DMS79 (cell line): ENCODE measurements around the gene CPEB1.

ENCODE experiments used
- DNase-seq: peaks from one replicate; lab custom pipeline; 2025; lab: John Stamatoyannopoulos, UW

The CPEB1 gene

DNA sequence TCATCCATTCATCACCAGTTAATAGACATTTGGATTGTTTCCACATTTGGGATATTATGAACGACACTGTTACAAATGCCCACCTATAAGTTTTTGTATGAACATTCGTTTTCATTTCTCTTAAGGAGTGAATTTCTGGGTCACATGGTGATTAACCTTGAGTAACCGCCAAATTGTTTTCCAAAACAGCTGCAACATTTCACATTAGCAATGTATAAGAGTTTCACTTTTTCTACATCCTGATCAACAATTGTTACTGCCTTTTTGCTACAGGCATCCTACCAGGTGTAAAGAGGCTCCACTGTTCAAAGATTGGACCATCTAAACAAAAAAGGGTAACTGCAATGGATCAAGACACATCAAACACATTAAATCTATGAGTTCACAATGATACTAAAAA lies 52.0 kb downstream of the CPEB1 start:
- no peak for DNase-seq

DNA sequence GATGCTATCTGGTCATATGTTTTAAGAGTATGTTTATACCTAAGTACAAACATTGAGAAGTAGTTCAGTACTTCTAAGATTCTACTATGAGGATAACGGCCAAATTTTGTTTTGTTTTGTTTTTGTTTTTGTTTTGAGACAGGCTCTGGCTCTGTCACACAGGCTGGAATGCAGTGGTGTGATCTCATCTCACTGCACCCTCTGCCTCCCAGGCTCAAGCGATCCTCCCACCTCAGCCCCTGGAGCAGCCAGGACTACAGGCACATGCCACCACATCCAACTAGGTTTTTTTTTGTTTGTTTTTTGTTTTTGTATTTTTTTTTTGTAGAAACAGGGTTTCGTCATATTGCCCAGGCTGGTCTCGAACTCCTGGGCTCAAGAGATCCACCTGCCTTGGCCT lies 59.4 kb downstream of the CPEB1 start:
- no peak for DNase-seq

DNA sequence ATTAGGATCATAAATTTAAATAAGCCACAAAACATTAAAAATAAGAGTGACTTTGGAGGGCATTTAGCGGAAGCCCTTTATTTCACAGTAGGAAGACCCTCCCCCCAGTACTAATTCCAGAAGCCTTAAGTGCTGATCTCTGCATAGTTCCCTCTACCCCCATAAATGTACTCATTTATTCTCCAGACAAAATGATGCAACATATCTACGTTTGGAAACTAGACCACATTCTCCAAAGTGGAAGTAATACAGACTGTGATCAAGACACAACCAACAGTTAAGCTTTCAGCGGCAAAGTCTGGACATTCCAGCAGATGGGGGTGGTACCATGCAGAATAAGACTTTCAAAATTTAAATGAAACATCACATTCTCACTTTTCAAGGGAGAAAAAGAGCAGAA lies 62.1 kb downstream of the CPEB1 start:
- DNase-seq, result no peak

DNA sequence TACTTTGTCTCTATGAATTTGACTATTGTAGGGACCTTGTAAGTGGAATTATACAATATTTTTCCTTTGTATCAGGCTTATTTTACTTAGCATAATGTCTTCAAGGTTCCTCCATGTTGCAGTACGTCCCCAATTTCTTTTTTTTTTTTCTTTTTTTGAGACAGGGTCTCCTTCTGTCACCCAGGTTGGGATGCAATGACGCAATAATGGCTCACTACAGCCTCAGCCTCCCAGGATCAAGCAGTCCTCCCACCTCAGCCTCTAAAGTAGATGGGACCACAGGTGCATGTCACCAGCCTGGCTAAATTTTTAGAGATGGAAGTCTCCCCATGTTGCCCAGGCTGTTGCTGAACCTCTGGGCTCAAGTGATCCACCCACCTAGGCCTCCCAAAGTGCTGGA lies 66.5 kb downstream of the CPEB1 start:
- DNase-seq, result no peak

DNA sequence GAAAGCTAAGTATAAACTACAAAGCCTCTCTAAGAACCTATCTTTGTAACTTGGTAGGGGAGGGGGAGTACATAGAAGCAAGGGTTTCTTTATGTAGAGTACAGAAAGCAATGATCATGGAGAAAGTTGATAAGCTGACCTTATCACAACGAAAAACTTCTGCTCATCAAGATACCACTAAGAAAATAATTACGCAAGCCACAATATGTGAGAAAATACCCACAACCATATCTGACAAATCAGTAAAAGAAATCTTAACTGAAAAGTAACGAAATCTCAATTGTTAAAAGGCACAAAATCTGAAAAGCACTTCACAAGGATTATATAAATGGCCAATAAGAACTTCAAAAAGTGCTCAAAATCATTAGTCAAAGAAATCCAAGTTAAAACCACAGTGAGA lies 71.8 kb downstream of the CPEB1 start:
- no peak for DNase-seq

DNA sequence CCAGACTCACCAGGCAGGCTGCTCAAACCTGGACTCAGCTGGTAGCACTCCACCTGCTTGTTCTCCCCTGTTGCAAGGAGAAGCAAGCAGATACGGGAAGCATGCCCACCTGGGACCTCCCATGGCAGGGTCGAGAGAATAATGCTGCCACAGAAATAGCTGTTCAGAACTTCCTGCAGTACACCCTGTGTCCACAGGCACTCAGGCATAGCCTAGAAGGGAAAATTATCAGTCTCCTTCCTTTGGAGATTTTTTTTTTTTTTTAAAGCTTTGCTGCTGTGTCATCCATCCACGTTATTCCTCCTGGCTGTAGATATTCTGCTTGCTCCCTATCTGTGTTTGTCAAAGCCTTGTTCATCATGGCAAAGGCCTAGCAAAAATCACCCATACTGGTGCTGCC lies 74.2 kb downstream of the CPEB1 start:
- DNase-seq, result no peak

DNA sequence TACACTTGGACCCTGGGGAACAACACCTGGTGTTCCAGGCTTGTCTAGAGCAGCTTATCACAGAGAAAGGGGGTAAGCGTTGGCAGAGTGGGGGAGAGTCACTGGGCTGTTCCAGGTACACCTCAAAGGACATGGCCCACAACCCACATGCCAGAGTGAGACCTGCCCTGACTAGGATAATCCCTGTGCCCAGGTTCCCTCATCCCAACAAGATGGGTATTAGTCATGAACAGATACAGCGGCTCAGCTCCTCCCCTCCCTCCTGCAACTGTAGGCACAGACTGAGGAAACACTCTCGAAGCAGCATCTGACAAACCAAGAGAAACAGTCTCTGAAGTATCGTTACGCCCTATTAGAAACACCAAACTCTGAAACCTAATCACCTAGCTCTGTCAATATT lies 74.9 kb downstream of the CPEB1 start:
- DNase-seq, result no peak

DNA sequence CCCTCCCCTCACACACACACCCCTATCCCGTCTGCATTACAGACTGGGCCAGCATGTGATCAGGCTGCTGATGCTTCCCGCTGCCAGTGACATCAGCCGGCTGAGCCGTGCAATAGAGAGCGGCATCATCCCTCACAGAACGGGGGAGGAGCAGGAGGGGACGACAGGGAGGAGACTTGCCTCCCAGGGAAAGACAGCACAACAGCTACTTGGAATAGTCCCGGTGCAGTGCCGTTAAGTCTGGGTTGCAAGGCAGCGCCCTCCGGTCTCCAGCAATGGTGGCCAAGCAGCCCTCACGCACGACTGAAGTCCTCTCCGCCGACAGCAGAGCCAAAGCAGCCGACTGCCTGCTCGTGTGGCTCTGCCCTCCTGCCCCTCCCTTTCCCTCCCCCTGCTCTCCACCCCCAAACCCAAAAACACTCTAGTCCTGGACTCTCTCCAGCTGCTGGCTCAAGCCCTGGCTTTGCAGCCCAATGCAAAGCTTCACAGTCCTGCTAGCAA lies 75.4 kb downstream of the CPEB1 start:
- DNase-seq, result peak; percentile 25

DNA sequence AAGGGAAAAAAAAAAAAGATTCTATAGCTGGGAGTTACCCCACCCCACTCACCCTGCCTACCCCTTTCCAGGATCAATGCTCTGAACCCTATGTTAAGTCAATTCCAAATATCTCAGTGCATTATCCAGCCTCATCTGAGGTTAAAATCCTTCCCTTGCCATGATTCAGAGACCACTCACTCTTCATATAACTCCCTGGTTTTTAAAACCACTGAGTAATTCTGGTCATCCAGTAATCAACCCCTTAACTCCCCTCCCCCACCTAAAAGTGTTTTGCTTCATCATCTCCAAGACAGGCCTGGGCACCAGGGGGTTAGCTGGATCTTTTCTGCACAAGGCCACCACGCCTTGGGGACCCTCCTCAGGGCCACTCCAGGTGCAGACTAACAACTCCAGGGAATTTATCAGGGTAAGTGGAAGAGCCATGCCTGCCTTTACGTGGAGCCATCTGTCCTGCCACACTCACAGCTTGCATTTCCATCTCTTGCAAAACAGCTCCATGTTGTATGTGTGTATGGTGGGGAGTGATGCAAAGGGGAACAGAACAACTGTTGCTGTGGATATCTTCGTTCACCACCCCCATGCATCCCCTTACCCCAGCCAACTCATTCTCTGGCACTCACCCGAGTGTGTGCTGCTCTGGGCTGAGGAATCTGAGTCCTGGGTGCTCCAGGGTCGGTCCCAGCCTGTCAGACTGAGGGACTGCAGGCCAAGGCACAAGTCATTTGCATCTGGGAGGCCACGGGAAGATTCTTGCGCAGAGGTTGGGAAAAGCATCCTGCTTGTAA lies 76.2 kb downstream of the CPEB1 start:
- DNase-seq, result no peak

DNA sequence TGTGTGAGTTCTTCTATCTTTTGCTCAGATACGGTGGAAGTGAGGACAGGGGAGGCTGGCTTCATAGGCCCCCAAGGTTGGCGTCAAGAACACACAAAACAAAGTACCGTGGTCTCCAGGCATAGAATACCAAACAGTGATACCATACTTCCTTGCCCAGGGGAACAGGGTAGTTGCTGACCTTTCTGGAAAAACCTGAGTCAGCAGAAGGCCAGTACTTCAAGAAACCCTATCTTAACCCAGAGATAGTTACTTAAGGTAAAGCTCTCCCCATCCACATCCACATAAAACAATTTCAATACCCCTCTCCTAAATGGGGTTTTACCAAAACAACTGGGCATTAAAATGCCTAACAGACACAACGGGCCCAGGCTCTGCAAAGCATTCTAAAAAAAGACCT lies 77.3 kb downstream of the CPEB1 start:
- no peak for DNase-seq

DNA sequence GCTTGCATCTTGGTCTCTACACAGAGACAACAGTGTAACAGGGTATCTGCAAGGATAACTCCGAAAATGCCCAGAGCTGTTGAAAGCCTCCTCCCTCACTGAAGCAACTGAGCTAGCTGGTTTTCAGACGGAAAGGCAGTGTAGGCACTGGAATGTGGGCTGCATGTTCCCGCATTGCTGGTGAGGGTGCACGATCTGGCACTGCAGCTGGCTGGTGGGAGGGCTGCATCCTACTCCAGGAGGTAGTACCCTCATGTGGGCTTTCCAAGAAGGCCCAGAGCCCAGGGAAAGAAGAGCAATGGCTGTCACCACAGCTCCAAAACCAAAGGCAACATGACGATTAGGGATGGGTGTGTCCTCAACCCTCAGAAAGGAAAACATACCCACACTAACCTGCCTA lies 78.2 kb downstream of the CPEB1 start:
- DNase-seq, result no peak

DNA sequence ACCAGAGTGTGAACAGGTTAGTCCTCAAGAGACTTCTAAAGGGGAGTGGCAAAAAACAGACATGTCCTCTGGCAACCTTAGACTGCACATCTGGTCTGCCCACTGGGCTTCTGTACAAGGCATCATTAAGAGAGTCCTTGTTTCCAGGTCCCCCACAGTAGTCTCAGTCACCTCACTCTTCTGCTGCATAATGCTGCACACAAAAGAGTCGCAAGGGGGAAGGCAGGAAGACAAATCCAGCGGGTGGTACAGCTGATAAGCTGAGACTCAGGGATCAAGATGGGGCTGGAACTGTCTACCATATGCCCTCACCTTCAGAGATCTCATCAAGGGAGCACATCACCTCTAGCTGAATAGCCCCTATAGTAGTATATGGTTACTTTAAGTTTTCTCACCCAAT lies 79.5 kb downstream of the CPEB1 start:
- no peak for DNase-seq

DNA sequence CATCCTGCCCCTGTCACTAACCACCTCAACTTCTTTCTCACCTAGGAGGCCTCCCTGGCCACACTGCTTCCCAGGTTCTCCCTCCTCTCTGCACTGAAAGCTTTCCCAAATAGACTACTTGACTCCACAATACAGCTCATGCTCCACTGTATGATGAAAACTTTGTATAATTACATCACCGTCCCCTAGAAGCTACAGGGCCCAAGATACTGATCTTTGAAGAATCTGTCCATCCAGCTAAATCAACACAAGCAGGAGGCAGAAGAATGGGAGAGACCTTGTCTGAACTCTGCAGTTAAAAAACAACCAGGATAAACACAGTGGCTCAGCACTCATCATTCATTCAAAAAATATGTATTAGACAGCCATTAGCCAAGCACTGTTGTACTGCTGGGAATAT lies 80.5 kb downstream of the CPEB1 start:
- no peak for DNase-seq

DNA sequence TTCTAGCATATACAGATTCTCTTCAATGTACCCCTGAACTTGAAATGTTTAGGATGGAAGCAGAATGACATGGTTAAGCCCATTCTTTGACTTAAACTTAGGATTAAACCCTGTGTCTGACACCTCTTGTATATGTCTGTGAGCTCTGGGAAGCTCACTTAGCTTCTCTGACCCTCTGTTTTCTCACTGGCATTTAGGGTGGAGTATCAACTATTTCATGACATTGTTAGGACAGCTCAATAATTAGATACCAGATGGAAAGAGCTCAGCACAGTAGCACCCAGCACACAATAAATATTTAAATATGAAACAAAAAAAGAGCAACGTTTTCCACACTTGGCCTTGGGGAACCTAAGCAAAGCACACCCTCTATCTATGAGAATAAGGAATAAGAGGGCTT lies 88.7 kb downstream of the CPEB1 start:
- DNase-seq, result no peak

DNA sequence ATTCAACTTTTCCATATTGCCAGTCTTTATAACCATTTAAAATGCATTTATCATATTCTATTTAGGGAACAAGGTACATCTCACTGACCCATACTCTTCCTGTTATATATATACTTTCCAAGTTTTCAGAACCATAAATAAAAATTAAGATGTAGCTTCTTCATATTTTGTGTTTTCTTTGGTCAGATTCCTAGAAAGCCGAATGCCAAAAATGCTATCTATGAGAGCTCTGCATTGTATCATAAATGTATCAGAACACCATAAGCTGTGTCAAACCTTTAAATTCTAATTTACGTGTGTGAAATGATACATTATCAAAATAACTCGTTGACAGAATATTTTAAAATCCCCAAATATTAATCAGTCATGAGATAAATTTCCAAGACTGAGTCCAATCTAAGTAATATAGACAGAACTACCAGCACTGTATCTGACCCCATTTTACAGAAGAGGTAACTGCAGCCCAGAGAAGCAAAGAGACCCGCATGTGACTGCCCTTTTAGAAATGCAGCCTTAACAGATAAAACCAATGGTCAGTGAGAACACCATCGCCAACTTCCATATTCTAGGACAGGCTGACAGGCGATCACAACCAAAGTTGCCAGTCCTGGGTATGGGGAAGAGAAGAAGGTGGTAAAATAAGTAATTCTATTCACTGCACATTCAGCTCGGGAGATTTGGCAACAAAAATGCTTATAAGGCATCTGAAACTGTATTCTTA lies 90.7 kb downstream of the CPEB1 start:
- DNase-seq, result no peak

DNA sequence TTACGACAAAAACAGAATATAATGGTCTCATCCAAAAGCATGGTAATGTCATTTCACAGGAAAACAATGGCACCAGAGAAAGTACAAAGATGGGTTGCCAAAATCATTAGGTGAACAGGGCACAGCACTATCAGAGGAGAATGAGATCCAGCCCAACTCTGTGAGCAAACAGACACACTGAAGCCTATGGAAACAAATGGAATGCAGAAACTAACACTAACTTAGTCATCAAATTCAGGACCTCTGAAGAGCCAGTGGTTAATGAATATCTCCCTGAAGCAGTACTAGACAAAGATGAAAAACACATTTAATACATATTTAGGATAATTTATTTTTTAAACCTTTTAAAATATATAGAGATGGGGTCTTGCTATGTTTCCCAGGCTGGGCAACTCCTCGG lies 92.3 kb downstream of the CPEB1 start:
- DNase-seq, result no peak

DNA sequence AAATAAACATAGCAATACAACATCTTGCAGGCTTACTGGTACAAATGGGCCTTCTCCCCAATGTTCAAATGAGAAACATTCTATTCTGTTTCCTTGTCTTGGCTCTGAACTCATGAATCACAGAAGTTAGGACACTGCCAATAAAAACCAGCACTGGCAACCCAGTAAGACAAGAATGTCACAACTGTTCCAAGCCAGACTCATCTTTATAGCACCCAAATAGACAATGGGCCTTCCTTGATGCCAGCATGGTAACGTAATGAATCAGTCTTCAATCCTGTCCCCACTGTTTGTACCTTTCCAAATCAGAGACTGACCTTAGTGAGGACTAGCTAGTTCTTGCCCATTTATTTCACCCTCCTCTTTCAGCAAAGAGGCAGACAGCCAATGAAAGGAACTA lies 92.8 kb downstream of the CPEB1 start:
- DNase-seq, result no peak

DNA sequence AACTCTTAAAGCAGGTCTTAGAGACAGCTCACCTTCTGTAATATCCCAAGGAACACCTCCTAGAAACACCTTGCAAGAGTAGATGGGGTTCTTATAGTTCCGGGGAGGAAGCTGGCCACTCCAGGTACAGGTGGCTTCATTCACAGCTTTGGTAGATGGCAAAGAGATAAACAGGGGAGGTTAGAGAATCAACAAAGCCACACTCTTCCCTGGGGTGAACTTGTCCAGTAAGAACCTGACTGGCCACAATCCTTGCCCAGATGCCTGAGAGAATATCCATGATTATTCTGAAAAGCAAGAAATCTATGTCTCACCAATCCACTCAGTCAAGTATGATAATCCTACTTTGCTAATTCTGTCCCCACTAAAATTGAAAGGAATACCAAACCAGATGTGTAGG lies 93.3 kb downstream of the CPEB1 start:
- DNase-seq, result no peak

DNA sequence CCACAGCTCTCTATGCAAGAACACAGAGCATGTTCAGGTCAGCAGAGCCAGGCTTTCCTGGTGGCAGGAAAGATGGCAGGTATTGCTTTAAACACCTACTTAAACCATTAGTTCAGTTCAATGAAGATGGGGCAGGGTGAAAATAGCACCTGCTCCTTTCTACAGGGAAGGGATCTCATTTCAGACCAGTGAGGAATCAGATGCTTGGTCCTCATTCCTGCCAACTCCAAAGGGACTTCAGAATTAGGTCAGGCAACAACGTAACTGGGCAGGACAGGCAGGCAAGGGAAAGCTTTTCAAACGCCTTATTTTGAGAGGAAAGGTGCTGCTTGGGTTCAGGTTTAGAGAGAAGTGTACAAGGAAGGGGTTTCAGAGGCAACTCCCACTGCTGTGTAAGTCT lies 94.3 kb downstream of the CPEB1 start:
- no peak for DNase-seq

DNA sequence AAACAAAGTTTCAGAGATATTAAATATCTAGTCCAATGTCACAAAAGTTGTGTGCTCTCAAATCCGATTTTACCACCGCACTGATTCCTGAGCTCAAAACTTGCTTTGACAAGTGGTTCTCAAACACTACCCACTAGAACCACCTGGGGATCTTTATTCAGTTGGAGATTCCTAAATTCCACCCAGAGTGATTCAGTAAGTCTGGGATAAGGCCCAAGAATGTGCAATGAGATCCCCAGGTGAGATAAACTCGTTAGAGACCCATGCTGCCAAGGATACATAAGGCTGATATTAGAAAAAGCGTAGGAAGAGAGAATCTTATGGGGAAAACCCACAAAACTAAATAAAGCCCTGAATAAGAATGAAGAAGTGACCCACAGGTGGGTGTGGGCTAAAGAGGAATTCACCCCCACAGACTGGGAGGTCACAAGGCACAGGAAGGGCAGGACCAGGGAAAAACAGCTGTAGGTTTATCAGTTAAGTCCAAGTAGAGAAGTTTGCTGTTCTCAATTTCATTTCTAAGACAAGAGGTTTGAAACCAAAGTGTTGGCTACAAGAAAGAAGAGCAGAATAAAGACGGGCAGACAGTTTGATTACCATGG lies 95.4 kb downstream of the CPEB1 start:
- DNase-seq, result no peak

DNA sequence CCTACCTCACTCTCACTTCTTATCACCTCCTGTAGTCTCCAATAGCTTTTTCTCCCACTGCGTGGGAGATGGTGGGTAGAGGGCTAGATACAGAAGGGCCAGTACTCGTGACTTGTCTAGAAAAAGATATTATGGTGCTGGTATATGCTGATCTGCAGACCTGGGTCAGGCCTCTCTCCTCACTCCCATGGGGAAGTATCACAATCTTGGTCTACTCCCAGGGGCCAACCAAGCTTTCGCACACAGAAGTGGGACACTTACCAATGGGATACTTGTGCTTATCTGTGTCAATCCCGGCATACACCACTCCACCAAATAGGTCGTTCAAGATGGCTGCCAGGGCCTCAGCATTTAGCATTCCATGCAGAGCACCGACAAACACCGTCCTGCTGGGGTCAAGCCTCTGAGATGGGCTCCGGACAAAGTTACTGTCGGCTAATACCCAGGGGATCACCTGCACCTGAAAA lies 97.9 kb downstream of the CPEB1 start:
- DNase-seq, result no peak

DNA sequence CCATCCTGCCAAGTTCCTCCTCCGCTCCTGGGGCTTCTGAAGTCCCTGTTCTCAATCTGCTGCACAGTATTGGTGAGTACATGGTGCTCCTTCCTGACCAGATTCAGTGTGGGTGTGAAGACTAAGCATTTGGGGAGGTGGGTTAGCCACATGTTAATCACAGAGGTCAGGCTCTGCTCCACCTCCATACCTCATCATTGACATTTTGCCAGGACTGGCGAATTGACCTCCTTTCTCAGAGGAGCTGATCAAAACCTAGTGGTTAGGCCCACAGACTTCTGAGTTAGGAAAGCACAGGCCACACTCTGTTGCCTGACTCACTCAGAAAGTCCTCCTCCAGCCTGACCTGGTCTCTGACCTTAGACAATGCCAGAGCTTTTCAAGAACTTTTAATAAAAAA lies 98.5 kb downstream of the CPEB1 start:
- DNase-seq, result no peak

DNA sequence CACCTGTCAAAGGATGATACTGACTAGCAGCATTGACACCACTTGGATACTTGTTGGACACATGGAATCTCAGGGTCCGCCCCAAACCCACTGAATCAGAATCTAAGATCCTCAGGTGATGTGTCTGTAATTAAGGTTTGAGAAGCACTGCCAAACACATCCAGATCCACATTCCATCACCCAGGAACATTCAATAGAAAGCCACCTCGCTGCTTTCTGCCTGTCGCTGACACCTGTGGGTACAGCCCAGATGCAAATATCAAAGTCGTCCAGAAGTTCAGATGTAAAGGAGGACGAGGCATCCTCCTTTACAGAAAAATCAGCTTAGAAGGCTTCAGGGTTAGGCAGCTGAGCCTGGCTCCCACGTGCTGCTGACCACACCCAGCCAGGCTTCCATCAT lies 101.7 kb downstream of the CPEB1 start:
- DNase-seq, result no peak
